Activated CD4-positive, alpha-beta T cell treated with anti-CD3 and anti-CD28 coated beads for 36 hours (primary cell): ENCODE measurements around the gene DNAJC22. TPM values are rescaled to one million over a fixed set of nuclear protein-coding genes. Genes with fewer than 3 reads are reported as not detected.

Experiments used
- total RNA-seq, 2 experiments: library from RNA; stranded (reverse); gene quantifications; one replicate each; pipeline ENCODE4 v1.2.3, GENCODE V29; 2021

The DNAJC22 gene
- total RNA-seq, 2 experiments from 2014 or later, result 0.05 TPM; not detected in 1

Other genes with a start within 250 kb of the DNAJC22 start
- 10 to 100 TPM; 45.0 to 48.0 TPM for gene LMBR1L, start 236.0 kb upstream of the DNAJC22 start, total RNA-seq
- 1,000 to 10,000 TPM; 2,393 to 2,425 TPM for gene TUBA1B, start 215.5 kb upstream of the DNAJC22 start, total RNA-seq
- 10 to 100 TPM; 75.7 to 98.5 TPM for gene TUBA1A, start 157.8 kb upstream of the DNAJC22 start, total RNA-seq
- 100 to 1,000 TPM; 276 to 338 TPM for gene TUBA1C, start 81.8 kb upstream of the DNAJC22 start, total RNA-seq
- not detected for gene PRPH, start 51.7 kb upstream of the DNAJC22 start, total RNA-seq
- 10 to 100 TPM; 64.5 to 84.3 TPM for gene TROAP, start 23.6 kb upstream of the DNAJC22 start, total RNA-seq
- gene C1QL4, start 9.7 kb upstream of the DNAJC22 start, total RNA-seq, result not detected
- 10 to 100 TPM; 10.6 to 18.8 TPM for gene SPATS2, start 20.6 kb downstream of the DNAJC22 start, total RNA-seq
- gene KCNH3, start 192.1 kb downstream of the DNAJC22 start, total RNA-seq, result 1 to 10 TPM; 2.4 to 3.3 TPM
- 10 to 100 TPM; 48.2 to 58.2 TPM for gene MCRS1, start 221.3 kb downstream of the DNAJC22 start, total RNA-seq